Stimulated activated memory B cell treated with anti-CD40 and anti-IgM and Interleukin-4, amounts not matched to agents 10 μg/mL and 1 μg/mL and 100 μg/mL, for 72 hours (primary cell): ENCODE results near the gene TMEM205.
"Not testable (repeated sequence)": the region's sequence is repeated elsewhere in the genome, so short reads cannot be mapped to it uniquely, and the experiment has no call there.

Source experiments
- ATAC-seq: fragments of 150-1000 bp; cut with Tn5 transposase; 2 replicates; pipeline ENCODE4 v1.10.0; 2021
- H3K27ac Mint-ChIP-seq: one replicate; pipeline ENCODE4 v1.8.0; 2022; ENCODE audit warnings: mild to moderate bottlenecking, mixed read lengths
- H3K27me3 Mint-ChIP-seq: one replicate; pipeline ENCODE4 v1.8.0; 2022; ENCODE audit warnings: mixed read lengths
- H3K36me3 Mint-ChIP-seq: one replicate; pipeline ENCODE4 v1.8.0; 2022; ENCODE audit warnings: mixed read lengths
- H3K4me1 Mint-ChIP-seq: one replicate; pipeline ENCODE4 v1.8.0; 2022; ENCODE audit warnings: mixed read lengths
- H3K4me3 Mint-ChIP-seq: one replicate; pipeline ENCODE4 v1.8.0; 2022; ENCODE audit warnings: mild to moderate bottlenecking, moderate library complexity, mixed read lengths
- H3K9me3 Mint-ChIP-seq: one replicate; pipeline ENCODE4 v1.8.0; 2022; ENCODE audit warnings: mixed read lengths

The TMEM205 gene

DNA sequence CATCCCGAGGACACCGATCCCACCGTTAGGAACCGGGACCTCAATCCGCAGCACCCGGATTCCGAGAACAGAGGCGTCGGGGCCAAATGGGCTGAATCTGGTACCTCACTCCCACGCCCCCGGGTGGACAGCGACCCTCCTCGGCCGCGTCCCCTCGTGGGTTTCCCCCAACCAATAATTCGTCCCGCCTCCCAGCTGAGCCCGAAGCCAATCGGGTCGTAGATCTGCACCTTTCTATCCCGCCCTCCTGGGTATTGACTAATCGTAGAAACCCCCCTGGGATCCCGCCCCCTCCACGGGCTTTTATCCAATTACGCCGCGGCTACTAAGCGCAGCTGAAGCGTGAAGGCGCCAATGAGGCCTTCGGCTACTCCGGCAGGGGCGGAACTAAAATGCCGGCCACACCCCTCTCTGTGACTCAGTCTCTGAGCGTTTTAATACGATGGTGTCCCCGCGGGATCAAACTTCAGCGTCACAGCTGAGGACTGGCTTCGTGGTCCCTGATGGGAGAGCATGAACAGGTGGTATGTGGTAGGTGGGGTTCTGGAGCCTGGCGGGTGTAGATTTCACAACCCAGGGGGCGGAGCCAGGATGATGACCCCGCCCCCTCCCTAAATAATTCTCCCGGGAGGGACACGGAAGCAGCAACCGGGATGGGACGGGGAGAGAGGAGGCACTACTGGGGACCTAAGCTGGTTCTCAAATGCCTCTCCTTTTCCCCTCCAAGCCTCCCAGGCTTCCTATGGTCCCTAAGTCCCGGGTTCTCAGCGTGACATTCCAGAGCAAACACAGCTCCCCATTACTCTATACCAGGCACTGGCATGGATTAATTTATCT is at the start of gene TMEM205, which contains the start of gene CCDC159:
Gene TMEM205 (minus strand): TSS at position 165 of the 837 bp plus-strand sequence. CDS start 649 bp downstream, outside the sequence.
Gene CCDC159 (plus strand): TSS at position 416 of the 837 bp plus-strand sequence. CDS start 88 bp downstream, at position 504.
- H3K9me3 Mint-ChIP-seq = peaks cover 4% of the 10 kb centered on the region
- H3K36me3 Mint-ChIP-seq = peaks cover 17% of the 10 kb centered on the region
- no peaks in the 10 kb centered on the region for H3K27me3 Mint-ChIP-seq
- H3K4me1 Mint-ChIP-seq = peaks cover 29% of the 10 kb centered on the region
- peak within 1 kb of the TSS; percentile 88 for H3K27ac Mint-ChIP-seq
- ATAC-seq = peak; percentile 98
- peak within 1 kb of the TSS; percentile 86 for H3K4me3 Mint-ChIP-seq

DNA sequence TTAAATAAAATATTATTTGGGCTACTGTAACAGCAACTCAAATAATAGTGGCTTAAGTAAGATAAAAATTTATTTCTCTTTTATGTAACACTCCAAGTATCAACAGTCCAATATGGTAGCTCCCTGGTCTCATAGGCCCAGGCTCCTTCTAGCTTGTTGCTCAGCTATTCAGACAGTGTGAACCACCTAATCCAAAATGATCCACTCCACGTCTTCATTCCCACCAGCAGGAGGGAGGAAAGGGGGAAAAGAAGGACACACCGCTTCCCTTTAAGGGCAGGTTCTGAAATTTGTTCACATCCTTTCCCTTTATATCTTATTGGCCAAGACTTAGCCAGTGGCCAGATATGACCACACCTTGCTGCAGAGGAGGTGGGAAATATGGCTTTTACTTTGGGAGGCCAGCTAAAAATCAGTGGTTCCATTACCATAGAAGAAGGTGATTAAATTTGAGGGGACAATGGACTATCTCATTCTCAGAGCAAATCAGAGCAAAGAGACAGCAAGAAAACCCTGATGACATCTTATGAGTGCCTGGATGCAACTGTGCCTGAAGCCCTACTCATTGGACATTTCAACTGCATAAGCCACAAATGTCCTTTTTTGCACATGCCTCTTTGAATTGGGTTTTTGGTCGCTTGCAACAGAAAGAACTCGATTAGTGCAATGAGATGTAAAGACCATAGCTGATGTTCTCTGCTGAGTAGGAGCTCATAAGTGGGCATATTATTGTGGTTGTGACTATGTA is 45.0 kb upstream of the TMEM205 start:
- H3K4me1 Mint-ChIP-seq = peaks cover 12% of the 10 kb centered on the region
- no peak overlapping the region for H3K27ac Mint-ChIP-seq
- H3K27me3 Mint-ChIP-seq = no peaks in the 10 kb centered on the region
- no peak overlapping the region for H3K4me3 Mint-ChIP-seq
- ATAC-seq = no peak
- no peaks in the 10 kb centered on the region for H3K36me3 Mint-ChIP-seq
- peaks cover 3% of the 10 kb centered on the region for H3K9me3 Mint-ChIP-seq

GRCh38 chr19:11390359-11390758 is 44.3 kb upstream of the TMEM205 start:
- ATAC-seq = no peak
- Mint-ChIP-seq H3K4me1 (peaks cover 12% of the 10 kb centered on the region), H3K4me3 (no peak overlapping the region)

GRCh38 chr19:11387162-11388034 is 41.3 kb upstream of the TMEM205 start:
- no peak overlapping the region for H3K4me3 Mint-ChIP-seq
- no peaks in the 10 kb centered on the region for H3K27me3 Mint-ChIP-seq
- H3K36me3 Mint-ChIP-seq = no peaks in the 10 kb centered on the region
- peaks cover 3% of the 10 kb centered on the region for H3K9me3 Mint-ChIP-seq
- ATAC-seq = peak; percentile 65
- H3K4me1 Mint-ChIP-seq = peaks cover 25% of the 10 kb centered on the region
- H3K27ac Mint-ChIP-seq = peak overlapping the region; percentile 76

More at GRCh38 chr19:11390359-11390758, 44.3 kb upstream of the TMEM205 start:
- no peaks in the 10 kb centered on the region for H3K36me3 Mint-ChIP-seq
- H3K9me3 Mint-ChIP-seq = peaks cover 3% of the 10 kb centered on the region
- no peaks in the 10 kb centered on the region for H3K27me3 Mint-ChIP-seq
- H3K27ac Mint-ChIP-seq = no peak overlapping the region

DNA sequence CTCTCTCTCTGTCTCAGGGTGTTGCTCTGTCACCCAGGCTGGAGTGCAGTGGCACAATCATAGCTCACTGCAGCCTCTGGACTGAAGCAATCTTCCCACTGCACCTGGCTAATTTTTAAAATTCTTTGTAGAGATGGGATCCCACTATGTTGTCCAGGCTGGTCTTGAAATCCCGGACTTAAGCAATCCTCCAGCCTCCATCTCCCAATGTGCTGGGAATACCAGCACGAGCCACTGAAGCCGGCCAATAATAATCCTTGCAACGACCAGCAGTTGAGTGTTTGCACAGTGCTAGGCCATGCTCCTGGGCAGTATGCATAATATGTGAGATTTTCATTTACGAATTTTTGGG is 38.7 kb upstream of the TMEM205 start:
- Mint-ChIP-seq H3K36me3 (no peaks in the 10 kb centered on the region), H3K4me1 (peaks cover 49% of the 10 kb centered on the region), H3K4me3 (no peak overlapping the region), H3K27ac (no peak overlapping the region), H3K27me3 (no peaks in the 10 kb centered on the region), H3K9me3 (no peaks in the 10 kb centered on the region)
- ATAC-seq = no peak

GRCh38 chr19:11383706-11384048 is 37.6 kb upstream of the TMEM205 start:
- no peak for ATAC-seq
- Mint-ChIP-seq H3K4me1 (peaks cover 50% of the 10 kb centered on the region), H3K9me3 (no peaks in the 10 kb centered on the region), H3K27me3 (no peaks in the 10 kb centered on the region), H3K27ac (no peak overlapping the region), H3K36me3 (no peaks in the 10 kb centered on the region), H3K4me3 (peak overlapping the region; percentile 79)

- Mint-ChIP-seq H3K27ac (peak overlapping the region; percentile 67), H3K9me3 (no peaks in the 10 kb centered on the region), H3K27me3 (no peaks in the 10 kb centered on the region), H3K4me1 (peaks cover 50% of the 10 kb centered on the region), H3K36me3 (no peaks in the 10 kb centered on the region), H3K4me3 (peak overlapping the region; percentile 79)
- no peak for ATAC-seq
These were observed 37.0 kb upstream of the TMEM205 start for GRCh38 chr19:11382898-11383705.

GRCh38 chr19:11380653-11381537 is 34.8 kb upstream of the TMEM205 start:
- peaks cover 50% of the 10 kb centered on the region for H3K4me1 Mint-ChIP-seq
- no peaks in the 10 kb centered on the region for H3K27me3 Mint-ChIP-seq
- H3K27ac Mint-ChIP-seq = peak overlapping the region; percentile 91
- peak overlapping the region; percentile 84 for H3K4me3 Mint-ChIP-seq
- no peaks in the 10 kb centered on the region for H3K9me3 Mint-ChIP-seq
- H3K36me3 Mint-ChIP-seq = peaks cover 8% of the 10 kb centered on the region
- ATAC-seq = peak; percentile 94

- Mint-ChIP-seq H3K27ac (peak overlapping the region; percentile 91), H3K27me3 (no peaks in the 10 kb centered on the region), H3K36me3 (peaks cover 8% of the 10 kb centered on the region), H3K4me1 (peaks cover 55% of the 10 kb centered on the region), H3K4me3 (peak overlapping the region; percentile 84), H3K9me3 (no peaks in the 10 kb centered on the region)
- no peak for ATAC-seq
These were observed 33.8 kb upstream of the TMEM205 start for GRCh38 chr19:11379857-11380350.

- peak overlapping the region; percentile 91 for H3K27ac Mint-ChIP-seq
- peaks cover 55% of the 10 kb centered on the region for H3K4me1 Mint-ChIP-seq
- not testable (repeated sequence) for H3K4me3 Mint-ChIP-seq, ATAC-seq, H3K36me3 Mint-ChIP-seq, H3K9me3 Mint-ChIP-seq, H3K27me3 Mint-ChIP-seq
These were observed 33.3 kb upstream of the TMEM205 start for GRCh38 chr19:11379269-11379845.

- Mint-ChIP-seq H3K36me3 (peaks cover 8% of the 10 kb centered on the region), H3K4me1 (peaks cover 54% of the 10 kb centered on the region), H3K27me3 (no peaks in the 10 kb centered on the region), H3K9me3 (no peaks in the 10 kb centered on the region), H3K27ac (no peak overlapping the region), H3K4me3 (no peak overlapping the region)
- no peak for ATAC-seq
These were observed 32.5 kb upstream of the TMEM205 start for GRCh38 chr19:11378319-11379189.

DNA sequence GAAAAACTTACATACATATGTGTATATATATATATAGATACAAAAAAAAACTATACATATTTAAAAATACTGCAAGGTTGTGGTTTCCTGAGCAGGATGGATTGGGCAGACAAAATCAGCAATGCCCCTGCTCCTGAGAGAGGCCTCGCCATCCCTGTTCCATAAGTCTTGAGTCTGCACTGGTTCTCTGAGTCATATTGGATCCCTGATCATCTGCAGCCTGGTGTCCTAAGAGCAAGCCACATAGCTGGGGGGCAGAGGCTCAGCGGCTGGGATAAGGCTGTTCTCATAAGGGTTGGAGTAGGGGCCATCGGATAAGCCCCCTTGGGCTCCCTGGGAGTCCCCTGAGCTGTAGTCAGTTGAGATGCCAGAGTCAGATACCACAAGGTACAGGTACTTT is 31.7 kb upstream of the TMEM205 start:
- no peak for ATAC-seq
- H3K9me3 Mint-ChIP-seq = no peaks in the 10 kb centered on the region
- H3K36me3 Mint-ChIP-seq = peaks cover 8% of the 10 kb centered on the region
- no peak overlapping the region for H3K27ac Mint-ChIP-seq
- H3K4me1 Mint-ChIP-seq = peaks cover 46% of the 10 kb centered on the region
- H3K4me3 Mint-ChIP-seq = no peak overlapping the region
- H3K27me3 Mint-ChIP-seq = no peaks in the 10 kb centered on the region
